Effector memory CD4-positive, alpha-beta T cell (primary cell): ENCODE results near the gene CCDC93.

ENCODE experiments used
- DNase-seq, 3 donors: peaks; one replicate each; pipeline ENCODE4 v3.0.0-alpha.2; 2020
- H3K27ac ChIP-seq: 2 replicates; pipeline ENCODE4 v1.7.0; 2013; ENCODE audit warnings: mild to moderate bottlenecking, low read length, moderate library complexity; ENCODE audit not compliant: insufficient read depth, poor library complexity, severe bottlenecking
- H3K27me3 ChIP-seq: replicated peaks from 2 replicates; pipeline ENCODE4 v1.7.0; 2013; ENCODE audit warnings: mild to moderate bottlenecking, low read length; ENCODE audit not compliant: insufficient read depth, control insufficient read depth, poor library complexity, severe bottlenecking
- H3K36me3 ChIP-seq: 2 replicates; pipeline ENCODE4 v1.7.0; 2013; ENCODE audit warnings: mild to moderate bottlenecking, low read length, moderate library complexity; ENCODE audit not compliant: control insufficient read depth, insufficient read depth
- H3K4me1 ChIP-seq: 2 replicates; pipeline ENCODE4 v1.7.0; 2013; ENCODE audit warnings: low read length, mild to moderate bottlenecking; ENCODE audit not compliant: control insufficient read depth, insufficient read depth, poor library complexity, severe bottlenecking
- H3K4me3 ChIP-seq: 2 replicates; pipeline ENCODE4 v1.7.0; 2013; ENCODE audit warnings: low read length, low read depth, mild to moderate bottlenecking; ENCODE audit not compliant: insufficient read depth, poor library complexity, severe bottlenecking
- H3K9me3 ChIP-seq: 2 replicates; pipeline ENCODE4 v1.7.0; 2013; ENCODE audit warnings: mild to moderate bottlenecking, low read length, moderate library complexity; ENCODE audit not compliant: control insufficient read depth
- total RNA-seq, 3 donors: gene quantifications; one replicate each; lab custom pipeline; 2026; lab: John Stamatoyannopoulos, UW

The CCDC93 gene, protein sequence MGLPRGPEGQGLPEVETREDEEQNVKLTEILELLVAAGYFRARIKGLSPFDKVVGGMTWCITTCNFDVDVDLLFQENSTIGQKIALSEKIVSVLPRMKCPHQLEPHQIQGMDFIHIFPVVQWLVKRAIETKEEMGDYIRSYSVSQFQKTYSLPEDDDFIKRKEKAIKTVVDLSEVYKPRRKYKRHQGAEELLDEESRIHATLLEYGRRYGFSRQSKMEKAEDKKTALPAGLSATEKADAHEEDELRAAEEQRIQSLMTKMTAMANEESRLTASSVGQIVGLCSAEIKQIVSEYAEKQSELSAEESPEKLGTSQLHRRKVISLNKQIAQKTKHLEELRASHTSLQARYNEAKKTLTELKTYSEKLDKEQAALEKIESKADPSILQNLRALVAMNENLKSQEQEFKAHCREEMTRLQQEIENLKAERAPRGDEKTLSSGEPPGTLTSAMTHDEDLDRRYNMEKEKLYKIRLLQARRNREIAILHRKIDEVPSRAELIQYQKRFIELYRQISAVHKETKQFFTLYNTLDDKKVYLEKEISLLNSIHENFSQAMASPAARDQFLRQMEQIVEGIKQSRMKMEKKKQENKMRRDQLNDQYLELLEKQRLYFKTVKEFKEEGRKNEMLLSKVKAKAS
- 86.1 to 99.7 (median 91.5) reads per million in 3 donors for total RNA-seq

DNA sequence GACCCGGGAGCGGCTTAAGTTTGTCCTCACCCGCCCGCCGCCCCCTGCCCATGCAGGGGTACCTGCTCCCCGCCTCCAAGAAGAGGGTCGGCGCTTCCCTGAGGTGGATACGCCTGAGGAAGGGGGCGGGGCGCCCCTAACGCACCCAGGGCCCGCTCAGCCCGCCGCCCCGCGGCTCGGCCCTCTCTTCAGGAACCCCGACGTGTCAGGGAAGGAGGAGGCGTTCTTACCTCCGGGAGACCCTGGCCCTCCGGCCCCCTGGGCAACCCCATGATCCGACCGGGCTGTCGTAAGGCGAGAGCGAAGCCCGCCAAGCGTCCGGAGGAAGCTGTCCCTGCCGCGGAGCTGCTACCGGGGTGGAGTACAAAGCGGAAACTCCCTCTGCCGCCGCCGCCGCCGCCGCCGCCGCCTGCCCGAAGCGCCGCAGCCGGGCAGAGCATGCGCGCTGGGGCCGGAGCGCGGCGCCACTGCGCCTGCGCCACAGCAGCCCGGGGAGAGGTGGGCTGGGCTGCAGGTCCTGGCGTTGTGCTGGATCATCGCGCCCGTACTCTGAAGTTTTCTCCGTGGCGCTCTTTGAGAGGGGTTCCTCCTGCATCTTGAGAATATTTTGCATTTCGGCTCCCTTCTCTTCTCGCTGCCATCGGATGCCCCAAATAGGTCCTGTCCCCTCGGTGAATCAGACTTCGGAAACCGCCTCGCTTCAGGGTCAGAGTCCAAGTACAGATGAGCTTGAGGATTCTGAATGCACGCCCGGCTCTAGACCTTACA, at the start of gene CCDC93:
Gene CCDC93, minus strand, starts transcription at position 347 of the 768 bp plus-strand sequence. Its CDS starts 75 bp downstream, at position 272.
- Histone ChIP-seq H3K27me3 (no peaks in the 10 kb centered on the region), H3K4me1 (peaks cover 16% of the 10 kb centered on the region), H3K27ac (peak within 1 kb of the TSS; percentile 97), H3K9me3 (no peaks in the 10 kb centered on the region), H3K36me3 (no peaks in the 10 kb centered on the region), H3K4me3 (peak within 1 kb of the TSS; percentile 97)
- peak; percentile 73 to 80 (median 80) for DNase-seq

DNA sequence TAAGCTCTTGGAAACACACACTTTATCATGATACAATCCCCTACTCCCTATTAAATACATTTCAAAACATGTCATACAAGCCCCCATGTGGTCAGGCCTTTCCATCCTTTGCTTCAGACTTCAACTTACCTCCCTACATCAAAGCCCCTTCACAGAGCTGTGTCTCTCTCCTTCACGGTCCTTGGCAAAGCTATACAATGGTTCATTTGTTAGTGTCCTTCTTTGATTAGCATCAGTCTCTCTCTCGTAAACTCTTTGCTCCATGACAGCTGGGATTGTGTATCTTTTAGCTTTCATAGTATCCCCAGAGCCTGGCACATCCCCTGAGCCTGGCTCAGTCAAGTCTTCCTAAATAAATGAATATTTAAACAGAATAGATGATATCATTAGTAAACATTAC, 48.8 kb upstream of the CCDC93 start:
- Histone ChIP-seq H3K27ac (no peak overlapping the region), H3K4me3 (no peak overlapping the region), H3K9me3 (no peaks in the 10 kb centered on the region), H3K36me3 (no peaks in the 10 kb centered on the region), H3K27me3 (no peaks in the 10 kb centered on the region), H3K4me1 (no peaks in the 10 kb centered on the region)
- DNase-seq: no peak

DNA sequence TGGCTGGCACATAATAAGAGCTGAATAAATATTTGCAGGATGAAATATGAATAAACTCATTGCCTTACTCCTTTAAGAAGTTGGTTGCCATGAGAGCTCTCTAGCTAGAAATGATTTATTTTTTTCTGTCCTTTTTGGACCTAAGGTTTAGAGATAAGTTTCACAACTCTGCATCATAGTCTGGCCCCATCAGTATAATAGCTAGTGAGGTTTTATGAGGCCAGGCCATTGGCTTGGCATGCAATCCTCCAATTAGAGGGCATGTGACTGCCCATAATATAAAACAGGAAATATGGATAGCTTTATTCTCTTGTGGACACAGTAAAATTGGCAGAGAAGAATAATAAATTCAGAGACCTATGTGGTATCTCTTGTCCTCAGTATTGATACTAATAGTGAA, 48.2 kb upstream of the CCDC93 start:
- no peaks in the 10 kb centered on the region for H3K9me3 ChIP-seq
- no peaks in the 10 kb centered on the region for H3K36me3 ChIP-seq
- no peaks in the 10 kb centered on the region for H3K4me1 ChIP-seq
- no peak overlapping the region for H3K4me3 ChIP-seq
- DNase-seq: no peak
- H3K27me3 ChIP-seq: no peaks in the 10 kb centered on the region
- H3K27ac ChIP-seq: no peak overlapping the region

DNA sequence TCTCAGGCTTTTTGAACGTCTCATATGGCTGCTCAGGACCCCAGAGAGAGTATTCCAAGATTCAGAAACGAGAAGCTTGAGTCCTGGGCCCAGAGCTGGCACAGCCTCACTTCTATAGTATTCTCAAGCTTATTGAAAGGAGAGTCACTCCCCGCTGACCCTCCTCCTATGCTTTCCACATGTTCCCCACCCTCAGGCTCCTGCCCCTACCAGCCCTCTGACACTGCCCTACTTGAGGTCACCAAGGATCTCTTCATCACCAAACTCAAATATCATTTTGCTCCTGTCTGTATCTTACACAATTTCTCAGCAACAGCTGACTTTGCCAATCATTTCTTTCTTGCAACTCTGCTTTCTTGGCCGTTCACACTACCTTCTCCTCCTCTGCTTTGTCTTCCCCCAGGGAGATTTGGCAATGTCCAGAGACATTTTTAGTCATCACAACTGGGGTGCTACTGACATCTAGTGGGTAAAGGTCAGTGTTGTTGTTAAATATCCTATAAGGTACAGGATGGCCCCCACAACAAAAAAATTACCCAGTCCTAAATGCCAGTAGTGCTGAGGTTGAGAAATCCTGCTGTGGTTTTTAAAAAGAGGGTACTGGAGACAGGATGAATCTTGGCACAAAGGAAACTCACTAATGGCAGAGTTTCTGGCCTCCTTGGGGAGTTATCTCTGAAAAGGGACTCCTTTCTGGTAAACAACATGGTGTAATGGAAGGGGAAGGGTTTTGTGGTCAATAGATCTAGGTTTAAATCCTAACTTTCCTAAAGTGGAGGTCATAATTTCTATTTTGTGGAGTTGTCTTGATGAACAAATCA, 47.5 kb upstream of the CCDC93 start:
- H3K27ac ChIP-seq: no peak overlapping the region
- DNase-seq: no peak

DNA sequence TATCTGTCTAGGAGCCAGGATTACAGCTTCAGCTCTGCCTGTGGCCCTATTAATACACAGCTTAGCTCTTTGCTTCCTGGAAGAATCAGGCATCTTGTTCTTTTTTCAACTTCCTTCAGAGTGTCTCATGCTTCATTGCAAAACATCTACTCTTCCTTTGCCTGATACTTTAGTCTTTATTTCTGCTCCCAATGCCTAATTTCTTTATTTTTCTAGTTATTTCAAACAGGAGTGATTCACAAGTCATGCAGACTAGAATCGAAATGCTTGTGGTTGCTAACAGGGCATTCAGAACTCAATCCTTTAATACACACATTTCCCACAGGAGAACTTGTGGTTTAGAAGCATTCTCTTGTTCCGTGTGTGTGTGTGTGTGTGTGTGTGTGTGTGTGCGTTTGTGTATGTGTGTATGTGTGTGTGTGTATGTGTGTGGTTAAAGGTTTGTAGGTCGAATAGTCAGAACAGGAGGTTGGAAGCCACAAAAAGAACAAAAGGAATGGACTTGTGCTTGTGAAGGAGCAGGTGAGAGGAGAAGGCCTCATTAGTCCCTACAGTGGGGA, 46.1 kb upstream of the CCDC93 start:
- Histone ChIP-seq H3K4me3 (no peak overlapping the region), H3K9me3 (no peaks in the 10 kb centered on the region), H3K4me1 (no peaks in the 10 kb centered on the region), H3K36me3 (no peaks in the 10 kb centered on the region), H3K27ac (no peak overlapping the region), H3K27me3 (no peaks in the 10 kb centered on the region)
- DNase-seq: no peak

More for the DNA sequence above, 47.5 kb upstream of the CCDC93 start:
- Histone ChIP-seq H3K36me3 (no peaks in the 10 kb centered on the region), H3K9me3 (no peaks in the 10 kb centered on the region), H3K4me3 (no peak overlapping the region), H3K4me1 (no peaks in the 10 kb centered on the region), H3K27me3 (no peaks in the 10 kb centered on the region)

DNA sequence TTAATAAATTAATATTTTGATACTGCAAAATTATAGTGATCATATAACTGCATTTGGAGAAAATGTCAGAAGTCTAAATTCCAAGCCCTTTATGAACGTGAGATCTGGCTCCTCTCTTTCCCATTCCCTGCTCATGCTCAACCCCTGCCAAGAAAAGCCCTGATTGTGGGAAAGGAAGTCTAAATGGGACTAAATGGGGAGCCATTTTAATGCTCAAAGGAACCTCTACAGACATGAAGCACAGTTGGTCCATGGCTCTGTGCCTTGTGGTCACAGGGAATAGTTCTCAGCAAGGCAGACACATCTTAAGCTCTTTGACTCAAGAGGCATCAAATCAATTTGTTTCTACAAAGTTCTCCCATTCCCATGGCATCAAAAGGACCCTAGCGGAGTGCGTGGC, 45.1 kb upstream of the CCDC93 start:
- Histone ChIP-seq H3K9me3 (no peaks in the 10 kb centered on the region), H3K27ac (no peak overlapping the region), H3K4me3 (no peak overlapping the region), H3K36me3 (no peaks in the 10 kb centered on the region), H3K4me1 (no peaks in the 10 kb centered on the region), H3K27me3 (no peaks in the 10 kb centered on the region)
- no peak for DNase-seq

DNA sequence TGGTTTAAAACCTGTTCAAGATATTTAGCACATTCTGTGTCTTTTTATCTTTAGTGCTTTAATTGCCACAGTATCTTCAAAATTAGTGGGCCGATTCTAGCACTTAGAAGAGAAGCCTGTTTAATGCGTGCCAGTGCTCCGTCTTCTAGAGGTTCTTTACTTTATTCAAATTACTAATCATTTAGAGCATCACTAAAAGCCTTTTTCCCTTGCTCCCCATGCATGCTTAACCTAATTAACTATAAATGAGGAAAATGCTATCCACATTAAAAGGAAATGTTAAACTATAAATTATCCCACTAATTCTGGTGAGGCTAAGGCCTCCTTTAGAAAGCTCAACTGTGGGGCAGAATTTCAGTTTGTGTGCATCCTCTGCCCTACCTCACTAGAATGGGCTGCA, 42.9 kb upstream of the CCDC93 start:
- Histone ChIP-seq H3K4me3 (no peak overlapping the region), H3K36me3 (no peaks in the 10 kb centered on the region), H3K27ac (no peak overlapping the region), H3K9me3 (no peaks in the 10 kb centered on the region), H3K4me1 (no peaks in the 10 kb centered on the region), H3K27me3 (no peaks in the 10 kb centered on the region)
- DNase-seq: no peak

DNA sequence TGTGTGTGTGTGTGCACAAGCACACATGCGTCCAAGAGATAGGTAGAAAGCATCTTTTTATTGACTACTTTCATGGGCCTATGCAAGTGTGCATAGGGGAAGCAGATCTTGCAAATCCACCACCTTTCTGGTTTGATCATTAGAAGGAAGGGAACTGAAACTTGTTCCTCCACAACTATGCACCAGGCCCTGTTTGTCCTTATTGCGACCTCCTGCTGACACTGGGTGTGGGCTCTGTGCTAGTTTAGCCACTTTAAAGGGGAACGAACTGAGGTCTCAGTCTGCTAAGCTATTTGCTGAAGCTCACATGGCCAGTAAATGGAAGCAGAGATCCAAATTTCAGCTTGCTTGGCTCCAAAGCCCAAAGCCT, 42.3 kb upstream of the CCDC93 start:
- Histone ChIP-seq H3K4me3 (no peak overlapping the region), H3K36me3 (no peaks in the 10 kb centered on the region), H3K9me3 (no peaks in the 10 kb centered on the region), H3K4me1 (no peaks in the 10 kb centered on the region), H3K27ac (no peak overlapping the region), H3K27me3 (no peaks in the 10 kb centered on the region)
- no peak for DNase-seq

DNA sequence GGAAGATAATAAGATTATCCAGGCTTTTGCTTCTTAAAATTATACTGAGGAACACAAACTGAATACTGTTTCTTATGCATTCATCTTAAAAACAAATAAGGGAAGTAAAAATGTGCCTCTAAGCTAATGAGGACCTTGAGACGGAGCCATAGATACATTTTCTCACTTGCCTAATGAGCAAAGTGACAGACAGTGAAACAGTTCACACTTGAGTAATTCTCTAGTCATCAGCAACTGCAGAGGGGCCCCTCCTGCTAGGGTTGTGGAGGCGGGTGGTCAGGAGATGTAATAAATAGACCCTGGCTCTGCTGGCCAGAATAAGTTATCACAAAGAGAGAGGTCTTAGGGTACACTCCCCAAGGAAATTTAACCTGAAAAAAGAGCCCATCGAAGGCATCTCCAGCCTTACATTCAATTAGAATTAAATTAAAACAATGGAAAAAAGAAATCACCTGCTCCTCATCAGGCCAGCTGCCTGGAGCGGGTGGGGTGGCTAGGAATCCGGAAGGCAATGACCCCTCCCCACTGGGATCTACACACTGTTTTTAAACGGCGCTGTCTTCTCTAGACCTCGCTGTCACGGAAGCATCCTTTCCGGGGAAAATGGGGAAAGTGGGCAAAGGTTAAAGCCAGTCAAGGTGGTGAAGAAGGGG, 41.8 kb upstream of the CCDC93 start:
- Histone ChIP-seq H3K4me3 (no peak overlapping the region), H3K36me3 (no peaks in the 10 kb centered on the region), H3K9me3 (no peaks in the 10 kb centered on the region), H3K27ac (no peak overlapping the region), H3K4me1 (no peaks in the 10 kb centered on the region), H3K27me3 (no peaks in the 10 kb centered on the region)
- DNase-seq: no peak
